Stimulated activated CD8-positive, alpha-beta memory T cell treated with anti-CD3 and anti-CD28 coated beads, Interleukin-15, amount 100 ng/mL, for 4 hours (primary cell): ENCODE data around the gene PITPNB.

ENCODE experiments used
- DNase-seq, 2 donors: peaks; one replicate each; pipeline ENCODE4 v3.0.0-alpha.2; 2020; ENCODE audit warnings: low read depth in 2 of 2

Gene PITPNB

GRCh38 chr22:27880778-27881394, 38.2 kb downstream of the PITPNB start:
- no peak for DNase-seq

- no peak for DNase-seq
These were observed 39.1 kb downstream of the PITPNB start for GRCh38 chr22:27879923-27880322.

DNA sequence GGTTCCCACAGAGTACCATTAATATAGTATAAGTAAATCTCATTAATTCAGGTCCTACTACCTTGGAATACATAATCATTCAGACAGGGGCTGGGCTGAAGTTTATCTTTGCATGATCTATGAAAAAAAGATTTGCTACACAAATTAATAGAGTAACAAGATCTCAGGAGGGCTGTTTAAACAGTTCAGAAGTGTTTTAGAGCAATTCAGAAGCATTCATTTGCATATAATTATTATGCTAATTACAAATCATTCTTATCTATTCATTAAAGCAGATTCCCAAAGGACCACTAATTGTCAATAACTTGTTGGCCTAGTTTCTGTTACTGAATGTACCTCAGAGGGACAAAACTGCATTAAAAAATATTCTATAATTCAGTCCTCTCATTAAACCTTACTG, 40.5 kb downstream of the PITPNB start:
- no peak for DNase-seq

DNA sequence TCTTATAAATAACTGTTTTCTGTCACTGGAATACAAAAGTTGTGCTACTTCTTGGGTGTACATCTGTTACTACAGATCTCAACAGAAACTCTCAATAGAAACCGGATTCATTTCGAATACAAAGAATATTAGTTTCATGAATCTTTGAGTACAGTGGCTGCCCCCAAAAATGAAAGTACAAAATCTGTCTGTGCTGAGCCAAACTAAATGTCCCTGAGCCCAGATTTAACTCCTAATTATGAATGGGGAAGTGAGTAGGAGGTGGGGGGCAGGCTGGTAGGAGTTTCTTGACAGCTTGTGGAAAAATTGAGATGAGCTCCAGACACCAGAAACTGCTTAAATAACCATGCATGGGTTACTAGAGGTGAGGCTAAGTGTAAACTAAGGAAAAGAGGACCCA, 41.6 kb downstream of the PITPNB start:
- DNase-seq = no peak

- no peak for DNase-seq
These were observed 42.4 kb downstream of the PITPNB start for GRCh38 chr22:27876684-27877083.

DNA sequence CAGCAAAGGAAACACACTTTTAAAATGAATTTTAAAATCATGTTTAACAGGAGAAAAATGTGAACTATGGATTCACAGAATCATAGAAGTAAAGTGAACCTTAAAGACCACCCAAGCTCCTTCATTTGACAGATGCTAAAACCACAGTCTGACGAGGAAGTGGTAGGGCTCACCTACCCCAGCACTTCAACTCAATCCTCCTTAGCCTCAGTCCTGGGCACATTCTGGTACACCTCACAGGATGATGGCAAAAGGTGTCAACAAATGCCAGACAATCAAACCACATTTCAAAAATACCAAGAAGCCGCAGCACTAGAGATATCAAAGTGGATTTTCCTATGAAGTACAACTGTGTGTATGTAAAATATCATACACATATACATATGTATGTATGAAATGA, 43.1 kb downstream of the PITPNB start:
- no peak for DNase-seq

DNA sequence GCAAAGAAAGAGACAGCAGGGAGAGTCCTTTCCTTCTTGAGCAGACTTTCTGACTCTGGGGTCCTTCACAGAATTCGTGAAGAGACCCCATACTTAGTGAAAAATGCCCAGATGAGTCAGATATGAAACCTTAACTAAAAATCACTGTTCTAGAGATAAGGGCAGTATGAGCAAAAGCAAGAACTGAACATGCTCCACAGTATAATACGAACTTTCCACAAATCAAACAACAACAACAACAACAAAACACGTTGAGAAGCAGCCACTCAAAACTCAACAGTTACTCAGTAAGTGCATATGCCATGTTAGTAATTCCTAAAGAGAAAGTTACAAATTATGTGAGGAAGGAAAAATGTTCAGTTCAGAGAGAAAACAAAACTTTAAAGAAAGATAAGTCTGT, 44.3 kb downstream of the PITPNB start:
- no peak for DNase-seq

- no peak for DNase-seq
These were observed 44.9 kb downstream of the PITPNB start for GRCh38 chr22:27874185-27874584.

DNA sequence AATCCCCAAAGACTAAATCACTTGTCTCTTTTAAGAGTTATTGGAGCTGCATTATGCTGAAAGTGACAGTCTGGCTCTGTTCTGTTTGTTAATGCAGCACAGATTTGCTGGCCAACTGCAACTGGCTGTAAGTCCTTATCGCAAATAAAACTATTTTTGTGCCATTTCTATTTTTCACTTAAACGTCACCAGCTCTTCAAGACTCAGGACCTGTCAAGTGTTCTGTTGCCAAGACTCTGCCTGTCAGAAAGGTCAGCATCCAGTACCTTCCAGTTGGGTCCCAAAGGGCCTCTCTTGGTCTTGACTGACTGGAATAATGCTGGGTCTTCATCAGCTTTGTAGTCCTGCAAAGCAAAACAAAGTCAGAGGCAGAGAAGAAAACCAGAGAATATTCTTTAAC, 45.6 kb downstream of the PITPNB start:
- no peak for DNase-seq

DNA sequence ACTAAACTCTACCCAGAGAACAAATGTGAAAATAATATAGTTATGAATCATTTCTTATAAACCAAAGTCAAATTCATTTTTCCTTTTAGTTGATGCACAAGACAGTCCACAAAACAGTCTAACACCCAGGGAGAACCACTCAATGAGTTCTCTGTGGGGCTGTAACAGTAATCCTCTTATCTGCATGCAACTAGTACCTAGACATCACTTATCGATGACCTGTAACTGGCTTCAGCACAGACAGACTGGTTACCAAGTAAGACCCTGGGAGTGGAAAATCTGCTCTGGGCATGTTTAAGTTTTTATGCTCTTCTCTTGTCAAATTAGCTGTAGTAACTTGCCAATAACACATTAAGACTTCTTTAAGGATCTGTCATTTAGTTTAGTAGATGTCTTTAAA, 46.6 kb downstream of the PITPNB start:
- no peak for DNase-seq

DNA sequence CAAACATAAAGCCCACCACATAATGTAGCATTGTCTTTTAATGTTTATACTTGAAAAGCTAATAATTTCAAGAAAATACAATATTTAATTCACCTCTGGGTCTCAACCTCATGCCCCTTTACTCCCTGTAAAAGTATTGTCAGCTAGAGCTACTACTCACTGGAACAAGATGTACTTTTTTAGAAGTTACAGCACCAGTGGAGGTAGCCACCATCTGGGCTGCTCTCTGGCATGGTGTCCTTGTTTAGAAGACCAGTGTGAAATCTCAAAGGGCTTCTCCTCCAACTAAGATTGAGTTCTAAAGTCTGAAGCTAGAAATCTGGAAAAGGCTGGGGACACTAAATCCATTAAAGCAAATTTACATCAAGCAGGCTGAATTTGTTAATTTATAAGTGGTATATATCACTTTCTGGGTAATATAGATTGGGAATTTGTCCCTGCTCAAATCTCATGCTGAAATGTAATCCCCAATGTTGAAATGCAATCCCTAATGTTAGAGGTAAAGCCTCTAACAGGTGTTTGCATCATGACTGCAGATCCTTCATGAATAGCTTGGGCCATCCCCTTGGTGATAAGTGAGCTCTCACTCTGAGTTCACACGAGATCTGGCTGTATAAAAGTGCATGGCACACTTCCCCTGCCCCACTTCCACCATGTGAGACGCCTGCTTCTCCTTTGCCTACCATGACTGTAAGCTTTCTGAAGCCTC, 47.6 kb downstream of the PITPNB start:
- no peak for DNase-seq

DNA sequence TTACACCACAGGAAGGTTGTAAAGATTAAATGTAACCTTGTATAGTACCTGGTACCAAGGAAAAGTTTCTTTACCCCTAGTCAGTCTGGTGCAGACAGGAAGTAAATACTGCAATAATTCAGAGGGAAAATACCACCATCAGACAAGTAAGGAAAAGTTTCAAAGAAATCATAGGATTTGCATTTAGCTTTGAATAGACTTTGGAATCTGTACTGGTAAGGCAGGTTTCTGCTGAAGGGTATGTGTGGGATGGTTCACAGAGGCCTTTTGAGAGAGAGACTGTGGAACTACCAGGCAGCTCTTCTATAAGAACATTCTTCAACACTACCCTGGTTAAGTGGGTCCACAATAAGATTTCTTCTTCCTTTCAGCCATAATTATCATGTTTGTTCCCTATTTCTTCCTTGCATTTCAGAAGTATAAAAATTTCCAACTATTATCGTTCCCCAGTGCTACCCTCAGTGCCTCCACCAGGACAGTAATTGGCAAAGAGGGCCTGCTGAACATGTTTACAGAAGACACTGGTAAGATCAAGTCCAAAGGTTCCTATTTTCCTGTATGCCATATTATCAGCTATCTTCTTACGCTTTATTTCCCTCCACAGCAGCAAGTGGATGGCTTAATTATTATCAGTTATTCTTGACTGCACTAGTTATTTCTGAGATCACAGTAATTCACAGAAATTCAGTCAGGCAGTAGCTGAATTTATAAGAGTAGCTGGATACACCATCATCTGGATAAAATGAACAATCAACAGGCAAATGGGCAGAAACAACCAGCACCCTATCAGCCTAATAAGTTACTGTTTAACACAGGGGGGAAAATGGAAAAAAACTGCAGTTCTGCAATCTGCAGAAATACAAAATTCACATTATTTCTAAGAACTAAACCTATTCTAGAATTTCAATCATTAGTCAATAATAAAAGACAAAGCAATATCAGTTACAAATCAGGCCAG, 48.5 kb downstream of the PITPNB start:
- no peak for DNase-seq

GRCh38 chr22:27868732-27869282, 50.2 kb downstream of the PITPNB start:
- no peak for DNase-seq

- no peak for DNase-seq
These were observed 50.9 kb downstream of the PITPNB start for GRCh38 chr22:27867953-27868731.

DNA sequence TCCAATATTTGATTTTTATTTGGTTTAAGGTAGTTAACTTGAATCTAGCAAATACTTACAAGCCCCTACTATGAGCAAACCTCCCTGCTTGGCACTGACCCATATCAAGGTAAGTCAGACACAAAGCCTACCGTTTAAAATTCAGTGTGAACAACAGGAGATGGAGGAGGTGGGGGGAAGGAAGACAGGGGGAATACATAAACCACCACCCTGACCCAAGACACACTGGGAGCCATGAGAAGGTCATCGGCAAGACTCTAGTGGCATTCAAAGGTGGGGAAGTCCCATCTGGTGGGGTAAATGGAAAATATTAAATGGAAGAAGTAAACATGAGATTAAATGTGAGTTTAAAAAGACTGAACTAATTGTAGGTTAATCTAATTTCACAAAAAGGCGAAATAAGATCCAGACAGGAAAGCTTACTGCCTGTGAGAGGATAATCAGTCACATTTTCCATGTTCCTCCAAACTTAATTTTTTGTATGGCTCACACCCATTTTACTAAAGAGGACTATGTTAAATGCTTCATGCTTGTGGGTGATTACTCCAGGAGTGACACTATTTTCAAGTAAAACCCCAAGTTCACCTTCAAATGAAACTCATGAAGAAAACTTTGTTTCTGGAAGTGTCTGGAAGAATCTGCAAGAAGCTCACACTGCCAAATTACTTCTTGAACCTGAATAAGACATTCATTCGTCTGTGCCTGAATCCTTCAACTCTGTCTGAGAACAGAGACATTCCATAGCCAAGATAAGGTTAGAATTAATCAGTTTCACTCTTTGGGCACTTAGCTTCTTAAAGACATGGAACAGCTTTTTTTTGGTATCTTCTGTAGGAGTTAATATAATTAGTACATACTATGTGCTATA, 51.7 kb downstream of the PITPNB start:
- DNase-seq = no peak

DNA sequence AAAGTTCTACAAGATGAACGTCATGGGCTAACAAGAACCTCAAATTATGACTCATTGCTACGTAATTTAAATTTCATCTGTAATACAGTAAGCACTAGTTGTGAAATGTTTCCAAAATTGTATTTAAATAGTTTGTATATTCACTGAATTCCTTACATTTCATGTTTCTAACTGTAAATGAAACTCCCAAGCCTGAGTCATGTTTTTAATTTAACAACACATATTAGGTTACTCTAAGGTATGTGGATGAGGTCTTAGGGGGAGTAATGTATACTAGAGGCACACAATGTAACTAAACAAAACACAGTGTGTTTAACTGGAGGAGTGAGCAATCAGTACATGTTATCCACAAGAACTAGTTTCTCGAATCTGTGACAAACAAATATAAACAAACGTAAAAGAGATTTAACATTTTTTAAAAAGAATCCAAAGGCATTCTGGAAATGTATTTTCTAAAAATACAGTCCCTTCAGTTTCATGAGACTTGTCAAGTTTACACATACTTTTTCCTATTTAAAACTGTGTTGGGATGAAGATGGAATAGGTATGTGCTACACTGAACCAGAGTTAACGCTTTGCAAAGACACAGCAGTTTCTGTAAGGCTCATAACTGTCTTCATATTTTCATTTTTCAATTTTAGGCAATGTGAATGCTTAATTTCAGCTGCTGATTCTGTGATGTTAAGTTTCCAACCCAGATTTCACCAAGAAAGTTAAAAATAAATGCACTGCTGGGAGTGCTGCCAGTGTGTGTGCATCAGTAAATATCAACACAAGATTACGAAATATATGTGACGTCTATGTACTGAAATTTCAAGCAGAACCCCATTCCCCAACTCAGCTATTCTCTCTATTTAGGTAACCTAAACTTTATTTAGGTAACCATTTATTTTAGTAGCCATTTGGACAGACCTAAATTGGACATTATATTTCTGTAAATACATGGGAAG, 52.6 kb downstream of the PITPNB start:
- DNase-seq = no peak

DNA sequence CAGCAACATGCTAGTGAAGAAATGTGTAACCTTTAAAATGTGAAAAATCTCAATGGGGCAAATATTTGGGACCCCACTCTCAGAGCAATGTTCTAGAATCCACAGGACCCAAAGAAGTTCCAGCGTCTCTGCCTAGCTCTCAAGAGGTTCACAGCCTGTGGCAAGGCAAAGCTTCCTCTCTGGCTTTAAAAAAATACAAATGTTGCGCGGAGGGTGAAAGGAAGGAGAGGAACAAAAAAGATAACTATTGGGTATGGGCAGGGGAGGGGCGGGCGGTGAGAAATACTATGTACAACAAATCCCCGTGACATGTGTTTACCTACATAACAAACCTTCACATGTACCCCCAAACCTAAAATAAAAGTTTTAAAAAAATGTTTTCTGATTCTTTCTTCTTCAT, 53.6 kb downstream of the PITPNB start:
- no peak for DNase-seq

DNA sequence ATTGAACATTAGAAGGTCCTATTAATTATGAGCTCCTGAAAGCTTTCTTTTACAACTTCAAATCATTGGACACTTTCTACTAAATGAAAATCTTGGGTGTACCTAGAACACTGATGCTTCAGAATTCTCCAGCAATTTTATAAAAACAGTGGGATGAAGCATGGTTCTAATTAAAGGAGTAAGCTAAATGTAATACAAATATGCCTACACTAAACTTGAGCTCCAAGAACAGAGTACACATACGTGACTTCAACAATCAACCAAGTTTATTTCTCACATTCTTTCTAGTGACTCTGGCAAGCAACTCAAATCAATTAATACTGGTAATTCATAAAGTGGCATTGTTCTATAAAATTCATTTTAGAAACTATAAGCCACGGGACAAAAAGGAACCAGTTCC, 55.5 kb downstream of the PITPNB start:
- no peak for DNase-seq

DNA sequence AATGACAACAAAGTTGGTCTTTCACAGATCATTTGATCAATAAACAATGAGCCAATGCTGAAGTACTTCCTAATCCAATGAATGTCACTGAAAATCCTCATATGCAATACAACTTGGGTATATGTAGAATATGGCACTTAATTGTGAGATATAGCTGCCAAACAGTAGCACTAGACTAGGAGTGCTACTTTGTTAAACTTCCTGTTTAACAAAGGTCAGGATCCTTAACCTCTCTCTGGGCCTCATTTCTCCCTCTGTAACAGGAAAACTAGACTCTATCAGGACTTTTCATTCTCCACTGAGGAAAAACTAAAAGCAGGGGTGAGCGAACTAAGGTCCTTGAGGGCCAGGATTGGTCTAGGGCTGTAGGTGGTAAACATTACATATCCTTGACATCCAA, 56.1 kb downstream of the PITPNB start:
- DNase-seq = no peak
